ENCODE measurements around the gene NTN4.
A peak's percentile ranks its signal among the peaks of the same experiment; 100 is the strongest.
"Not testable (repeated sequence)": the region's sequence is repeated elsewhere in the genome, so short reads cannot be mapped to it uniquely, and the experiment has no call there.

The NTN4 gene

GRCh38 chr12:95784286-95784685 lies 6.3 kb downstream of the NTN4 start:
- H3K79me1 ChIP-seq (ENCODE audit: low read length), result no peaks in the 10 kb centered on the region
- no peak overlapping the region for H3K9ac ChIP-seq (ENCODE audit: low read length)
- H3K79me2 ChIP-seq (ENCODE audit: control insufficient read depth, insufficient read depth, low read length), result no peaks in the 10 kb centered on the region
- H2BK5ac ChIP-seq (ENCODE audit: low read length), result no peak overlapping the region
- H4K5ac ChIP-seq (ENCODE audit: low read length), result no peak overlapping the region
- no peaks in the 10 kb centered on the region for H3K36me3 ChIP-seq (ENCODE audit: control insufficient read depth, insufficient read depth, low read length)
- H3K4me1 ChIP-seq (ENCODE audit: control insufficient read depth, low read depth, low read length), result no peaks in the 10 kb centered on the region
- no peak overlapping the region for H2BK15ac ChIP-seq (replicated peaks; ENCODE audit: low read depth)
- no peak overlapping the region for H3K56ac ChIP-seq (ENCODE audit: low read length)
- no peak overlapping the region for H3K4me2 ChIP-seq (ENCODE audit: low read length)
- H3K27ac ChIP-seq (ENCODE audit: low read depth, low read length), result no peak overlapping the region
- H3K4me3 ChIP-seq (ENCODE audit: low read length), result no peak overlapping the region
- no peak overlapping the region for H3K23ac ChIP-seq (ENCODE audit: low read length)
- DNase-seq, result peak; percentile 31
- no peak overlapping the region for H2BK120ac ChIP-seq (ENCODE audit: low read depth, low read length)
- H3K27me3 ChIP-seq (ENCODE audit: insufficient read depth, low read length, poor library complexity), result no peaks in the 10 kb centered on the region
- H2AK5ac ChIP-seq (ENCODE audit: low read length), result no peak overlapping the region
- H4K8ac ChIP-seq (ENCODE audit: low read depth, low read length), result no peak overlapping the region
- no peak overlapping the region for H3K4ac ChIP-seq (ENCODE audit: low read depth, low read length)
- H3K18ac ChIP-seq (ENCODE audit: low read length), result no peak overlapping the region
- WGBS (ENCODE audit: extremely low coverage, insufficient coverage, low lambda C conversion rate), result no CpG with 5 or more reads among the region's 4 CpGs

GRCh38 chr12:95775466-95775865 lies 15.1 kb downstream of the NTN4 start:
- not testable (repeated sequence) for H3K4me1 ChIP-seq (ENCODE audit: control insufficient read depth, low read depth, low read length); H4K5ac ChIP-seq (ENCODE audit: low read length); H3K27me3 ChIP-seq (ENCODE audit: insufficient read depth, low read length, poor library complexity); H4K8ac ChIP-seq (ENCODE audit: low read depth, low read length); H3K23ac ChIP-seq (ENCODE audit: low read length); DNase-seq; H3K4me2 ChIP-seq (ENCODE audit: low read length); H2BK15ac ChIP-seq (replicated peaks; ENCODE audit: low read depth); H2AK5ac ChIP-seq (ENCODE audit: low read length); H3K4me3 ChIP-seq (ENCODE audit: low read length); H3K56ac ChIP-seq (ENCODE audit: low read length); H3K79me1 ChIP-seq (ENCODE audit: low read length); H3K27ac ChIP-seq (ENCODE audit: low read depth, low read length); H3K18ac ChIP-seq (ENCODE audit: low read length); H2BK120ac ChIP-seq (ENCODE audit: low read depth, low read length); H3K36me3 ChIP-seq (ENCODE audit: control insufficient read depth, insufficient read depth, low read length); H2BK5ac ChIP-seq (ENCODE audit: low read length); H3K9ac ChIP-seq (ENCODE audit: low read length); H3K79me2 ChIP-seq (ENCODE audit: control insufficient read depth, insufficient read depth, low read length); H3K4ac ChIP-seq (ENCODE audit: low read depth, low read length)
- no CpG with 5 or more reads among the region's 10 CpGs for WGBS (ENCODE audit: extremely low coverage, insufficient coverage, low lambda C conversion rate)

GRCh38 chr12:95774311-95775045 lies 16.1 kb downstream of the NTN4 start:
- no peaks in the 10 kb centered on the region for H3K4me1 ChIP-seq (ENCODE audit: control insufficient read depth, low read depth, low read length)
- no CpG with 5 or more reads among the region's 4 CpGs for WGBS (ENCODE audit: extremely low coverage, insufficient coverage, low lambda C conversion rate)
- no peak overlapping the region for H2BK120ac ChIP-seq (ENCODE audit: low read depth, low read length)
- H3K4me3 ChIP-seq (ENCODE audit: low read length), result no peak overlapping the region
- H2AK5ac ChIP-seq (ENCODE audit: low read length), result no peak overlapping the region
- no peak overlapping the region for H3K27ac ChIP-seq (ENCODE audit: low read depth, low read length)
- no peak overlapping the region for H2BK5ac ChIP-seq (ENCODE audit: low read length)
- H4K8ac ChIP-seq (ENCODE audit: low read depth, low read length), result no peak overlapping the region
- DNase-seq, result no peak
- H3K27me3 ChIP-seq (ENCODE audit: insufficient read depth, low read length, poor library complexity), result no peaks in the 10 kb centered on the region
- no peak overlapping the region for H3K18ac ChIP-seq (ENCODE audit: low read length)
- no peak overlapping the region for H4K5ac ChIP-seq (ENCODE audit: low read length)
- H3K56ac ChIP-seq (ENCODE audit: low read length), result no peak overlapping the region
- H3K79me2 ChIP-seq (ENCODE audit: control insufficient read depth, insufficient read depth, low read length), result no peaks in the 10 kb centered on the region
- no peak overlapping the region for H2BK15ac ChIP-seq (replicated peaks; ENCODE audit: low read depth)
- no peaks in the 10 kb centered on the region for H3K36me3 ChIP-seq (ENCODE audit: control insufficient read depth, insufficient read depth, low read length)
- no peak overlapping the region for H3K9ac ChIP-seq (ENCODE audit: low read length)
- H3K4me2 ChIP-seq (ENCODE audit: low read length), result no peak overlapping the region
- H3K4ac ChIP-seq (ENCODE audit: low read depth, low read length), result no peak overlapping the region
- H3K23ac ChIP-seq (ENCODE audit: low read length), result no peak overlapping the region
- H3K79me1 ChIP-seq (ENCODE audit: low read length), result no peaks in the 10 kb centered on the region

- Histone ChIP-seq H3K23ac (ENCODE audit: low read length) (no peak overlapping the region), H4K8ac (ENCODE audit: low read depth, low read length) (no peak overlapping the region), H3K79me2 (ENCODE audit: control insufficient read depth, insufficient read depth, low read length) (no peaks in the 10 kb centered on the region), H2BK120ac (ENCODE audit: low read depth, low read length) (no peak overlapping the region), H3K18ac (ENCODE audit: low read length) (no peak overlapping the region), H4K5ac (ENCODE audit: low read length) (no peak overlapping the region), H3K79me1 (ENCODE audit: low read length) (no peaks in the 10 kb centered on the region), H3K27ac (ENCODE audit: low read depth, low read length) (no peak overlapping the region), H3K36me3 (ENCODE audit: control insufficient read depth, insufficient read depth, low read length) (no peaks in the 10 kb centered on the region), H3K4me1 (ENCODE audit: control insufficient read depth, low read depth, low read length) (no peaks in the 10 kb centered on the region), H2AK5ac (ENCODE audit: low read length) (no peak overlapping the region), H2BK5ac (ENCODE audit: low read length) (no peak overlapping the region), H2BK15ac (replicated peaks; ENCODE audit: low read depth) (no peak overlapping the region), H3K4ac (ENCODE audit: low read depth, low read length) (no peak overlapping the region), H3K4me3 (ENCODE audit: low read length) (no peak overlapping the region), H3K56ac (ENCODE audit: low read length) (no peak overlapping the region), H3K4me2 (ENCODE audit: low read length) (no peak overlapping the region), H3K27me3 (ENCODE audit: insufficient read depth, low read length, poor library complexity) (no peaks in the 10 kb centered on the region), H3K9ac (ENCODE audit: low read length) (no peak overlapping the region)
- no peak for DNase-seq
- no CpG with 5 or more reads among the region's 6 CpGs for WGBS (ENCODE audit: extremely low coverage, insufficient coverage, low lambda C conversion rate)
Measured at GRCh38 chr12:95773320-95773719, 17.2 kb downstream of the NTN4 start.

DNA sequence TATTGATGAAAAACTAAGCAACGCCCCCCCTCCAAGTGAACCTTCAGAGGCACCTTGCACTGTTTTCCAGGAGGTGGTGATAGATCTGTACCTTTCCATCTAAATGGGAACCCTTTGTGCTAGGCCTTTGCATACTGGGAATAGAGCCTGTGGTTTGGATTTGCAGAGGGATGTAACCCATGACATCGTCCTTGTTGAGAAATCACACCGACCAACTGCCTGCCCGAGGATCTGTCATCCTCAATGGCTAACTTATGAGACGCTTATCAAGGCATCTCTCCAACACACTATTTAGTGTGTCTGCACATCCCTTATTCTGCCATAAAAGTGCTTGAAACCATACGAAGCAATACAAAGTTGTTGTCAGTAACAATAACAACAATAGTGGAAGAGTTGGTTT lies 22.9 kb downstream of the NTN4 start:
- H3K4me2 ChIP-seq (ENCODE audit: low read length), result no peak overlapping the region
- no peak overlapping the region for H3K56ac ChIP-seq (ENCODE audit: low read length)
- no CpG with 5 or more reads among the region's 6 CpGs for WGBS (ENCODE audit: extremely low coverage, insufficient coverage, low lambda C conversion rate)
- H2AK5ac ChIP-seq (ENCODE audit: low read length), result no peak overlapping the region
- H4K5ac ChIP-seq (ENCODE audit: low read length), result no peak overlapping the region
- no peak overlapping the region for H2BK120ac ChIP-seq (ENCODE audit: low read depth, low read length)
- no peak overlapping the region for H2BK5ac ChIP-seq (ENCODE audit: low read length)
- H2BK15ac ChIP-seq (replicated peaks; ENCODE audit: low read depth), result no peak overlapping the region
- H3K18ac ChIP-seq (ENCODE audit: low read length), result no peak overlapping the region
- H3K27ac ChIP-seq (ENCODE audit: low read depth, low read length), result no peak overlapping the region
- no peaks in the 10 kb centered on the region for H3K27me3 ChIP-seq (ENCODE audit: insufficient read depth, low read length, poor library complexity)
- no peaks in the 10 kb centered on the region for H3K36me3 ChIP-seq (ENCODE audit: control insufficient read depth, insufficient read depth, low read length)
- H3K79me2 ChIP-seq (ENCODE audit: control insufficient read depth, insufficient read depth, low read length), result no peaks in the 10 kb centered on the region
- H3K79me1 ChIP-seq (ENCODE audit: low read length), result no peaks in the 10 kb centered on the region
- H3K4me1 ChIP-seq (ENCODE audit: control insufficient read depth, low read depth, low read length), result no peaks in the 10 kb centered on the region
- no peak for DNase-seq
- H3K9ac ChIP-seq (ENCODE audit: low read length), result no peak overlapping the region
- no peak overlapping the region for H3K4ac ChIP-seq (ENCODE audit: low read depth, low read length)
- no peak overlapping the region for H3K4me3 ChIP-seq (ENCODE audit: low read length)
- no peak overlapping the region for H4K8ac ChIP-seq (ENCODE audit: low read depth, low read length)
- H3K23ac ChIP-seq (ENCODE audit: low read length), result no peak overlapping the region
